Inferior parietal cortex (tissue), 1 donor: Measurements from ENCODE around the gene KRT80.
A peak's percentile ranks its signal among the peaks of the same experiment; 100 is the strongest.

ENCODE experiments used
- DNase-seq: peaks from one replicate; pipeline ENCODE4 v3.0.0-alpha.2; 2016; ENCODE audit errors: extremely low spot score

Gene KRT80

GRCh38 chr12:52210925-52211650, 19.3 kb upstream of the KRT80 start:
- DNase-seq: no peak

GRCh38 chr12:52210186-52210924, 18.5 kb upstream of the KRT80 start:
- DNase-seq: no peak

GRCh38 chr12:52209321-52209720, 17.5 kb upstream of the KRT80 start:
- DNase-seq: no peak

GRCh38 chr12:52208424-52209165, 16.8 kb upstream of the KRT80 start:
- DNase-seq: no peak

- no peak for DNase-seq
These were observed 16.1 kb upstream of the KRT80 start for GRCh38 chr12:52207895-52208294.

GRCh38 chr12:52207106-52207505, 15.3 kb upstream of the KRT80 start:
- no peak for DNase-seq

- DNase-seq: no peak
These were observed 14.7 kb upstream of the KRT80 start for GRCh38 chr12:52206304-52207040.

GRCh38 chr12:52205612-52206303, 13.9 kb upstream of the KRT80 start:
- no peak for DNase-seq

GRCh38 chr12:52204931-52205505, 13.2 kb upstream of the KRT80 start:
- no peak for DNase-seq

- DNase-seq: no peak
These were observed 12.5 kb upstream of the KRT80 start for GRCh38 chr12:52204095-52204930.

- peak; percentile 48 for DNase-seq
These were observed 11.5 kb upstream of the KRT80 start for GRCh38 chr12:52203079-52203921.

- DNase-seq: no peak
These were observed 10.7 kb upstream of the KRT80 start for GRCh38 chr12:52202361-52203078.

- no peak for DNase-seq
These were observed 9.6 kb upstream of the KRT80 start for GRCh38 chr12:52201451-52201839.

- no peak for DNase-seq
These were observed 9.1 kb upstream of the KRT80 start for GRCh38 chr12:52200781-52201450.

- no peak for DNase-seq
These were observed 8.4 kb upstream of the KRT80 start for GRCh38 chr12:52200086-52200780.

GRCh38 chr12:52199294-52199919, 7.6 kb upstream of the KRT80 start:
- no peak for DNase-seq
